HUES6 (cell line): ENCODE measurements around the gene OTOF.

Source experiments
- H3K27ac ChIP-seq: 2 replicates; pipeline ENCODE4 v1.7.0; 2013; ENCODE audit warnings: low read depth, mild to moderate bottlenecking, low read length, inconsistent platforms
- H3K27me3 ChIP-seq: 2 replicates; pipeline ENCODE4 v1.6.1; 2013; ENCODE audit warnings: low read length; ENCODE audit not compliant: control insufficient read depth, insufficient read depth
- H3K36me3 ChIP-seq: 2 replicates; pipeline ENCODE4 v1.6.1; 2013; ENCODE audit warnings: low read length; ENCODE audit not compliant: control insufficient read depth, insufficient read depth
- H3K4me1 ChIP-seq: 2 replicates; pipeline ENCODE4 v1.6.1; 2013; ENCODE audit warnings: low read length; ENCODE audit not compliant: control insufficient read depth, insufficient read depth
- H3K4me3 ChIP-seq: 2 replicates; pipeline ENCODE4 v1.5.1; 2013; ENCODE audit warnings: low read depth, low read length
- H3K9ac ChIP-seq: one replicate; pipeline ENCODE4 v1.6.1; 2013; ENCODE audit warnings: mild to moderate bottlenecking, low read length
- H3K9me3 ChIP-seq: 2 replicates; pipeline ENCODE4 v1.6.1; 2013; ENCODE audit warnings: low read depth, low read length; ENCODE audit not compliant: control insufficient read depth, insufficient read depth

The OTOF gene

DNA sequence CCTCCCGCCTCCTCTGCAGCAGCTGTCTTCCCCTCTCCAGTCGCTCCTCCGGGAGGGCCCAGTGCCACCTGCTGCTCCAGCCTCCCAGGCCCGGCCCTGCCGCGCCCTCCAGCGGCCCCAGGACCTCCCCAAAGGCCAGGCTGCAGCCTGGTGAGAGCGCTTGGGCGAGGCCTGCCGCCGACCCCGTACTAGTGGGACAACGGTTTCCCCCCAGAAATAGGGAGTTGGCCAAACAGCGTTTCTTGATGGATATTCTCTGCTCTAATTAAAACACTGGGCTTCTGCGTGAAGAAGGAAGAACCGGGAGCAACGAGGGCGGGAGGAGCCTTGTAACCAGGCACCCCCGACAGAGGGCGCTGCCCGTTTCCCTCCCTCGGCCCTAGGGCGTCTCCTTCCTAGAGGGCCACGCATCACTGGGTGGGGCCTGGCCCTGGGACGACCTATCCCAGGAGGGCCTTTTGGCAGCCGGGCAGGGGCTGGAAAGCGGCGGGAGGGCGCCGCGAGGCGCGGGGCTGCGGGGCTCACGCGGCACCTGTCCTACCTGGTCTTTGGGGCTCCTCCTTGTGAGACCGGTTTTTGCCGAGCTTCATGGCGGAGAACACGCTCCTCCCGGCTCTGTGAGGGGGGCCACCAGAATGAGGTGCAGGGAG lies 25.4 kb upstream of the OTOF start:
- Histone ChIP-seq H3K4me3 (peak overlapping the region; percentile 59), H3K4me1 (peaks cover 13% of the 10 kb centered on the region), H3K27ac (no peak overlapping the region), H3K9me3 (no peaks in the 10 kb centered on the region), H3K27me3 (peaks cover 14% of the 10 kb centered on the region), H3K9ac (peak overlapping the region; percentile 57), H3K36me3 (no peaks in the 10 kb centered on the region)

DNA sequence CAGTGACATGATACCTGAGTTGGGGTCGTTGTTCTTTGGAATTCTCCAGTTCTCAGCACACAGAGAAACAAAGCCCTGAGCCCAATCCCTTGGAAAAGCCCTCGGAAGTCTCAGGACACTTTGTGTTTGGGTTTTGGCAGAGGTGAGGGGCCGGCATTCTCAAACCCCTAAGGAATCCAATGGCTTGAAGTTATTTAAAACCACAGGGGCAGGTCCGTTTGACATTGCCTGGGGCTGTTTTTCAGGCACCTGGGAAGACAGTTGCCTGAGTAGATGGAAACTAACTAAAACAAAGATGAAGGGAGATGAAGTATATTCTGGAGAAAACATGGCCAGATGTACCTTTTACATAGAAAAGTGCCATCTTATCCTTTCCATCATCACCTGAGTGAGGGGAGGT lies 22.5 kb upstream of the OTOF start:
- no peak overlapping the region for H3K4me3 ChIP-seq
- no peak overlapping the region for H3K27ac ChIP-seq
- peaks cover 14% of the 10 kb centered on the region for H3K27me3 ChIP-seq
- H3K9me3 ChIP-seq, result no peaks in the 10 kb centered on the region
- H3K36me3 ChIP-seq, result no peaks in the 10 kb centered on the region
- peaks cover 26% of the 10 kb centered on the region for H3K4me1 ChIP-seq
- no peak overlapping the region for H3K9ac ChIP-seq

DNA sequence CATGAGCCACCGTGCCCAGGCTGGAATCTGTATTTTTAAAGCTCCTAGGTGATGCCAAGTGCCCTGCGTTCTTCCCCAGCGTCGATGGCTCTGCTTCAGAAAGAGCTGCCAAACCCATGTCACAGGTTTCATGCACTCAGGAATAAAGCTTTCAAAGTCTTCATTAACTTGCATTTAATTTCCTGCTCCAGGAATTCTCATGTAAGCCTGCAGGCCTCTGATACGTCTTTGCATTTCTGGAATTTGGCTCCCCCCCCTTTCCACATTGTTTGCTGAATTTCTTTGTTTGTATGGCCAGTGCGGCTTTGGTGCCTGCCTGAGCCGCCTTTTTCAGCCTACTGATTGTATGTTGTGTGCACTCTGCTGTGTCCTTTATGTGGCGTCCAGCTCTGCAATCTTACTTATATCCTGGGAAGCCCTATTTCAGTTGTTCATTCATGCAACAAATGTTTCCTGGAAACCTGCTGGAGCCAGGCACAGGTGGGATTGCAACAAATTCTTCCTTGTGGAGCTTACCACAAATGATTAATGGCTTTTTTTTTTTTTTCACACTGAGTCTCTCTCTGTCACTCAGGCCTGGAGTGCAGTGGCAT lies 17.9 kb upstream of the OTOF start:
- Histone ChIP-seq H3K27me3 (no peaks in the 10 kb centered on the region), H3K36me3 (no peaks in the 10 kb centered on the region), H3K9me3 (no peaks in the 10 kb centered on the region), H3K4me3 (no peak overlapping the region), H3K4me1 (peaks cover 17% of the 10 kb centered on the region), H3K27ac (no peak overlapping the region), H3K9ac (no peak overlapping the region)

DNA sequence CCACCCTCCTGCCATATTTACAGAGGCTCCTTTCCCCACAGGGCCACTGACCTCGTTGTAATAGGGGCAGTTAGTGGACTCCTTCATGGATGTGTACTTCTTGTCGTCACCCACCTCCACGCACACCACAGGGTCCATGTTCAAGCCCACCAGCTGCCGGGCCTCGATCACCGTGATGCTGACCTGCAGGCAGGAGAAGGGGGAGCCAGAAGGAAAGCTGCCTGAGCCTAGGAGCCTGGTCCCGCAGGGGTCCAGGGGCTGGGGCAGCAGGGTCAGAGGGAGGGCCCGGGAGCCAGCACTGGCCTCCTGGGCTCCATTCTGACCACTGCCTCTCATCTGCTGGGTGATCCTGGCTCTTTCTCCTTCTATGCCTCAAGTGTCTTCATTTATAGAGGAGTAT lies 17.0 kb upstream of the OTOF start:
- H3K9me3 ChIP-seq, result no peaks in the 10 kb centered on the region
- H3K9ac ChIP-seq, result no peak overlapping the region
- peaks cover 13% of the 10 kb centered on the region for H3K4me1 ChIP-seq
- no peak overlapping the region for H3K27ac ChIP-seq
- no peaks in the 10 kb centered on the region for H3K36me3 ChIP-seq
- H3K27me3 ChIP-seq, result no peaks in the 10 kb centered on the region
- H3K4me3 ChIP-seq, result no peak overlapping the region

DNA sequence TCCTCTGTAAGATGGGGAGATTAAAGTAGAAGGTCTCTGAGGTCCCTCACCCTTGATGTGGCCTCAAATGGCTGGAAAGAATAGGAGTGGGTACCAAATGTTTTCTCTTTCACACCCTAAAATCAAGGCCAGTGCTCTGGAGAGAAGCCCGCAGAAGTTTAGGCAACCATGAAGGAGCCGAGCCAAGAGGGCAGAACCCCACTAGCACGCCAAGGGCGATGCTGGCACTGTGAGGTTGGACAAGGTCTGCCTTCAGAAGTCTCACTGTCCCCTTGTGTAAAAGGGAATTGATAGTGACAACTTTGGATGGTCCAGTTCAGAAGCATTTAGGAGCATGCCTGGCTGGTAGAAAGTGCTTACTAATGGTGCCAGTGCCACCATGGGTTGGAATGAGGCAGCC lies 16.3 kb upstream of the OTOF start:
- Histone ChIP-seq H3K4me3 (no peak overlapping the region), H3K9me3 (no peaks in the 10 kb centered on the region), H3K9ac (no peak overlapping the region), H3K4me1 (peaks cover 13% of the 10 kb centered on the region), H3K27me3 (no peaks in the 10 kb centered on the region), H3K36me3 (no peaks in the 10 kb centered on the region), H3K27ac (no peak overlapping the region)

DNA sequence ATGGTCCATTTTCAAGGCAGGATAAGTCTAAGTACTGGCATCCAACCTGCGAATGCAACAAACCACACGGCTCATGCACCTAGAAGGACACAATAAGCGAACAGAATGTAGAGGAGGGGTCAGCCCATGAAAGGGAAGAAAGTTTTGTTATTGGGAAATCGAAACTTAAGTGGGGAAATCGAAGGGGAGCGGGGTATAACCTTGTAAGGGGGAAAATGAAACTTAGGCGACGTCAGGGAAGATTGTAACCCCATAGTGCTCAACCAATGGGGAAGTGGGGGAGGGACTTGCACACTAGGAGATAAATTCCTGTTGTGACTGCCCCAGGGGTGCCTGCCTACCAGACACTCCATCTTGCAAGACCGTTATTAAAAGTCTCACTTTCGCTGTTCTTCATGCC lies 15.6 kb upstream of the OTOF start:
- Histone ChIP-seq H3K27ac (no peak overlapping the region), H3K9me3 (no peaks in the 10 kb centered on the region), H3K4me3 (no peak overlapping the region), H3K4me1 (peaks cover 13% of the 10 kb centered on the region), H3K9ac (no peak overlapping the region), H3K27me3 (no peaks in the 10 kb centered on the region), H3K36me3 (no peaks in the 10 kb centered on the region)

DNA sequence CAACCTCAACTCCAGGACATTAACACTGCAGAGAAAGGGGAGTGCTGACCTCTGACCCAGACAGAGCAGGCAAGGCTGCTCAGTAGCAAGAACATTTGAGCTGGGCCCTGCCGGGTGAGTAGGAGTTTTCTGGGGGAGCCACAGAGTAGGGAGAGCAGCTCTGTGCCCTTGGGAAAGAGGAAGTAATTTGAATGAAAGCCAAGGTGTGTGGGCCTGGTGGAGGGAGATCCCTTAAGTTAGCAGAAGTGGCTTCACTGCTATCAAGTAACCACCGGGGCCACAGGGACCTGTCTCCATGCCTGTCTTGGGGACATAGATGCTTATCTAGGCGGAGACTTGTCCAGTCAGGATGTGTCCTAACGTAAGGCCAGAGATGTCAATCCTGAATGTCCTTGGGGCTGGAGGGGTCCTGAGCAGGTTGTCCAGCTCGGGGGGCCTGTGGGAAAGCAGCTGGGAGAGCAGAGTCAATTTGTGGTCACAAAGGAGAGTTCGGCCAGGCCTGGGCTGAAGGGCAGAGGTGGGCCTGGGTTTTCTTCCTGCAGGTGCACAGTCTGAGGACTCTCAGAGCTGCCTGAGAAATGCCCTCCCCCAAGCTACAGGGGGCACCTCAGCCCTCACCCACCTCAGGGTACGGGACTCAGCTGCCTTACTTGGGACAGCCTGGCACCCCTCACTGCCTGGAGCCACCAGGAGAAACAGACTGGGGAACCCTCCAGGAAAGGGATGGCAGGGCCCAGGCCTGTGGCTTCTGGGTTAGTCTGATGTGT lies 15.0 kb upstream of the OTOF start:
- peaks cover 10% of the 10 kb centered on the region for H3K4me1 ChIP-seq
- no peaks in the 10 kb centered on the region for H3K9me3 ChIP-seq
- no peaks in the 10 kb centered on the region for H3K27me3 ChIP-seq
- H3K36me3 ChIP-seq, result no peaks in the 10 kb centered on the region
- no peak overlapping the region for H3K27ac ChIP-seq
- H3K4me3 ChIP-seq, result no peak overlapping the region
- no peak overlapping the region for H3K9ac ChIP-seq

DNA sequence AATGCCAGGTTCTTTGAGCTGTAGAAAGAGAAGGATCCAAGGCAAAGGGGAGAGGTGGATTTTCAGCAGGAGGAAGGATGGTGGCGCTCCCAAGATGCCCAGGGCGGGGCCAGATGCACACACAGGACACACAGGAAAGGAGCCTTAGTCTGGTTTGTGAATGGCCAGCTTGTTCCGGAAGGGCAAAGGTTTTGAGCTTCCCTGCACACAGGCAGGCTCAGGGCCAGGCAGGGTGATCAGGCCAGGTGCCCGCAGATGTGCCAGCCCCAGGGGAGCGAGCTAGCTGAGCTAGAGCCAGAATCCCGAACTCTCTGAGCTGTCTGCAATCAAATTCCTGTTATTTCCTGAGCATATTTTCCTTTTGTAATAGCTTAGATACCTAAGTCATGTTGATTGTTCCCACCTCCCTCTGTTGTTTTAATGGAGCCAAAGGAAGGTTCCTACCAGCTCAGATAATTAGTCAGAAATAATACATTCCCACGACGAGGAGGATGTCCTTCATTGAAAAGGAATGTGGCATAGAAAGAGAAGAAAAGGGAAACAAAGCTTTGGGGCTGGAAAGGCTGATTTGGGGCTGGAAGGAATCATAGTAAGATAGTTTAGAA lies 13.7 kb upstream of the OTOF start:
- Histone ChIP-seq H3K9ac (no peak overlapping the region), H3K9me3 (no peaks in the 10 kb centered on the region), H3K4me1 (peaks cover 6% of the 10 kb centered on the region), H3K27me3 (no peaks in the 10 kb centered on the region), H3K36me3 (no peaks in the 10 kb centered on the region), H3K27ac (no peak overlapping the region), H3K4me3 (no peak overlapping the region)

DNA sequence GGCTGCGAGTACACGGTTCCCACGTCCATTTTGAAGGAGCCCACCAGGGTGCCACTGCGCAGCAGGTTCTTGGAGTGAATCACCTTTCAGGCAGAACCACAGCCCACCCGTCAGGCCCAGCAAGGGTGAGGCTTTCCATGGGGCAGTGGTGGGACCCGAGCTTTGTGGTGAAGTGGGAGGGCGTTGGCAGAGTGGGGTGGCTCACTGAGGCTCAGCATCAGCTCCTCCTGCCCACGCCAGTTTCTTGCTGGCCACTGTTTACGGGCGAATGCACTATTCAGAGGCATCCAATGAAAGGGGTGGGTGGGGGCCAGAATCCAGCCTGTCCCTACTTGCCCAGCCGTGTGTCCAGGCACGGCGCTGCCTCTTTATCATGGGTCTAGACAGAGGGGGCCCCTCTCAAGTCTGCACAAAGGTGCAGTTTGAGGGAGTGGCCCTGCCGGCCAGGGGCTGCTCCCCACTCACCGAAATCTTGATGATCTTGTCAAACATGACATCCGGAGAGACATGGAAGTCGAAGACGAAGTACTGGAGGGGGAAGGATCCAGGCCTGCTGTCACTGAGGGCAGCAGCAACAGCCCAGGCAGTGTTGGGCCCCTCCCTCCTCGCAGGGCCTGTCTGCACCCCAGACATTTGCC lies 11.4 kb upstream of the OTOF start:
- Histone ChIP-seq H3K27ac (no peak overlapping the region), H3K36me3 (no peaks in the 10 kb centered on the region), H3K9me3 (no peaks in the 10 kb centered on the region), H3K4me1 (no peaks in the 10 kb centered on the region), H3K27me3 (no peaks in the 10 kb centered on the region), H3K4me3 (no peak overlapping the region), H3K9ac (no peak overlapping the region)

DNA sequence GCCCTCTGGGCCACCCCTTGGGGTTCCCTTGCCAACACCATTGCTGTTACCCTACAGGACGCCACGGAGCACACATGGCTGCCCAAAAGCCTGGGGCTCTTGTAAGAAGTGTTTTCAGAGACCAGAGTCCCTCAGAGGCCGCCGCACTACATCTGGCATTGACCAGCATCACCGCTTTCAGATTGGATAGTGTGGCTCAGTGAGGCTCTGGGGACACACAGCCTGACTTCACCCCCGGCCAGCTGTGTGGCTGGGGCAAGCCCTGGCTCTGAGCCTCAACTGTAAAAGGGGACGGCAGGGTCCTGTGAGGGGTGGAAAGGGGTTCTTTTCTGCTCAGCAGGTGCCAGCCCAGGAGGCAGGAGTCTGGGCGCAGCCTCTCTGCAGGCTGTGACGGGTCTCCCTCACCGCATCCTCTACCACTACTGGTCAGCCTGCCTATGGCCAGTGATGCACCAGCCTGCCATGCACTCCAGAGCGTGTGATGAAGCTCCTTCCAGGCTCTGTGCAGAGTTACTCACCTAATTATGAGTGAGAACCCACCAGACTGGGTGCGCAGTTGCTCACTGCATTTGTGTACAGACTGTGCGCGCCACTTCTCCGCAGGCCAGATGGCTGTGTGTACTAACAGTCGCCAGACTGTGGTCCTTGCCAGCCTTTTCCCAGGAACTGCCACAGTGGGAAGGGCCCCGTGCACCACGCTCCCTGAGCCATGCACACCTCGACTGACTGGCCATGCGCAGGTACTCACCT lies 10.7 kb upstream of the OTOF start:
- H3K9me3 ChIP-seq, result no peaks in the 10 kb centered on the region
- no peaks in the 10 kb centered on the region for H3K36me3 ChIP-seq
- H3K4me1 ChIP-seq, result no peaks in the 10 kb centered on the region
- no peaks in the 10 kb centered on the region for H3K27me3 ChIP-seq
- H3K27ac ChIP-seq, result no peak overlapping the region
- no peak overlapping the region for H3K9ac ChIP-seq
- no peak overlapping the region for H3K4me3 ChIP-seq
